ENCODE measurements around the gene FAM118A. TPM values are rescaled to one million over a fixed set of nuclear protein-coding genes. Genes with fewer than 3 reads are reported as not detected.
"Not testable (repeated sequence)": the region's sequence is repeated elsewhere in the genome, so short reads cannot be mapped to it uniquely, and the experiment has no call there.

The FAM118A gene
- total RNA-seq, 2 experiments from 2014 or later, result 73.9 to 74.7 TPM

DNA sequence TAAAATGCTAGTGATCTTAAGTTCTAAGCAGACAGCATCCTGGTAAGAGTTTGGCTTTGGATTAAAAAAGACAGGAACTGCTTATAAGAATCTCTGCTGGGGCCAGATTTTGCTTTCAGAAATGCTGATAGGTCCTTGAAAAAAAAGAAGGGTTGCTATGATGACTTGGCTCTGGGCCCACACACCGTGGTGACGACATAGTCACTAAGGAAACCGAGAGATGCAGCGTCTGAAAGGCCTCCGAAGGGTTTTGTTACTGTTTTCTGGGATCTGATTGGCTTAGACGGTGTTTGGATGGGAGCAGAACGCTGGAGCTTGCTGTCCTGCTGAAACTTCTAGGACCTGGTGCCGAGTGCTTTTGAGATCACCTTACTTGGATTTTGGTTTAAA lies 8.4 kb downstream of the FAM118A start:
- H3K27me3 Mint-ChIP-seq, result no peaks in the 10 kb centered on the region
- peaks cover 18% of the 10 kb centered on the region for H3K36me3 Mint-ChIP-seq (ENCODE audit: low read depth)
- peaks cover 74% of the 10 kb centered on the region for H3K4me1 Mint-ChIP-seq
- ChIA-PET CTCF (interaction anchor here (0.9 to 1.5 kb wide), 3 partner anchors 10 to 115 kb away, joined by 3 to 4 read pairs (median 3); no protein-coding TSS in a partner anchor), POLR2A (interaction anchor here (0.9 to 3.8 kb wide), 9 partner anchors 9 to 155 kb away, joined by 3 to 42 read pairs (median 4); partner anchors contain the start of genes FAM118A, NUP50, RIBC2 and SMC1B)
- H3K4me3 Mint-ChIP-seq, result peak overlapping the region; percentile 79
- peak; percentile 89 for DNase-seq
- no peaks in the 10 kb centered on the region for H3K9me3 Mint-ChIP-seq
- H3K27ac Mint-ChIP-seq, result peak overlapping the region; percentile 97

DNA sequence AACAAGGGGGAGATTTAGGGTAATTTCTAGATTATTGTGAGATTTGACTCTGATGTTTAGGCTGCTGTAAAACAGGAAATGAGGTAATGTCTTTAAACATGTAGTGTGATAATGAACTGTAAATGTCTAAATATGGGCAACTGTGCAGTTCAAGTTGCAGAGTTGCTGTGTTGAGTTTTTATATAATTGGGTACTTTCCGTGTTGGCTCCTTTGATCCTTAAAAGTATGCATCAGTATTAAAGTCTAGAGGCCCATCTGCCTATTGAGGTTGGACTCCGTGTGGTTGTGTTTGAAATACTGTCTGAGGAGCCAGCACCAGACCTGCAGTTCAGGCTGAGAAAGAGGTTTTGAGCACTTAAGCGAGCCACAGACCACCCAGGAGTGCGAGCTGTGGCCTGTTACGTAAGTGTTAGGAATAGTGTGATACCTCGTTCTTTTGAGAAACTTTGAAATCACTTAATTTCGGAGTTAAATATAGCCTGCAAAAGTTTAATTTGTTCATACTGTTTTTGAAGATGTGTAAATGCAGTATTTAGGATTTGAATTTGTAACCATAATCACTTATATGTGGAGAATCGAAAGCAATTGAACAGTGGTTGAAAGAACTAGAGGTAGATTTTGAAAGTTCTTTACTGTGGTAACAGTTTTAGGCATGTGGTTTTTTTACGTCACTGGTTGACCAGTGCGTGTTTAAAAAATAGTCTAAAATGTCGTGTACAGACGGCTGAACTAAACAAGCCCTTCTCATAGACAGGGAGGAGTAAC lies 9.0 kb downstream of the FAM118A start:
- Mint-ChIP-seq H3K27me3 (no peaks in the 10 kb centered on the region), H3K4me3 (peak overlapping the region; percentile 79), H3K36me3 (ENCODE audit: low read depth) (peaks cover 23% of the 10 kb centered on the region), H3K27ac (peak overlapping the region; percentile 97), H3K4me1 (peaks cover 77% of the 10 kb centered on the region), H3K9me3 (no peaks in the 10 kb centered on the region)
- ChIA-PET POLR2A (interaction anchor here (0.9 to 3.8 kb wide), 8 partner anchors 9 to 153 kb away, joined by 3 to 42 read pairs (median 4); partner anchors contain the start of genes FAM118A, RIBC2 and SMC1B), CTCF (interaction anchor here (1.0 to 1.5 kb wide), 2 partner anchors 47 to 114 kb away, joined by 3 read pairs; no protein-coding TSS in a partner anchor)
- peak; percentile 58 for DNase-seq

DNA sequence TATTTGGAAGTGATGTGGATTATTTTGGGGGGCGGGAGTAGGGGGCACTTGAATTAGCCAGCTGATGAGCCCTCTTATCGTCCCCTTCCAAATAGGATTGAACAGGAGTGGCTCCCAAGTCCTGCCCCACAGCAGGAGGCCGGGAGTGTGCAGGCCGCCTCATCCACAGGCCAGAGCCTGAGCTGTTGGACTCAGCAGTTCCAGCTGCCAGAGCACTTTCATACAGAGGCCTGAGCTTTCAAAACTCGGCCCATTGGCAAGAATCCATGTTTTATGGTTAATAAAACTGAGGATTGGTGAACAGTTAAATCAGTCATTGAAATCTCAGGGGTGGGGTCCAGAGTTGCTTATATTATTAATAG lies 9.6 kb downstream of the FAM118A start:
- no peaks in the 10 kb centered on the region for H3K27me3 Mint-ChIP-seq
- H3K4me1 Mint-ChIP-seq, result peaks cover 76% of the 10 kb centered on the region
- no peaks in the 10 kb centered on the region for H3K9me3 Mint-ChIP-seq
- H3K36me3 Mint-ChIP-seq (ENCODE audit: low read depth), result peaks cover 29% of the 10 kb centered on the region
- POLR2A ChIA-PET, result interaction anchor here (1.2 to 3.8 kb wide), 5 partner anchors 10 to 94 kb away, joined by 3 to 42 read pairs (median 6); partner anchors contain the start of genes FAM118A, RIBC2 and SMC1B
- peak; percentile 30 for DNase-seq
- H3K27ac Mint-ChIP-seq, result peak overlapping the region; percentile 97
- CTCF ChIA-PET, result interaction anchor here (1.0 kb wide), 1 partner anchor 48 kb away, joined by 3 read pairs; no protein-coding TSS in a partner anchor
- H3K4me3 Mint-ChIP-seq, result peak overlapping the region; percentile 79

DNA sequence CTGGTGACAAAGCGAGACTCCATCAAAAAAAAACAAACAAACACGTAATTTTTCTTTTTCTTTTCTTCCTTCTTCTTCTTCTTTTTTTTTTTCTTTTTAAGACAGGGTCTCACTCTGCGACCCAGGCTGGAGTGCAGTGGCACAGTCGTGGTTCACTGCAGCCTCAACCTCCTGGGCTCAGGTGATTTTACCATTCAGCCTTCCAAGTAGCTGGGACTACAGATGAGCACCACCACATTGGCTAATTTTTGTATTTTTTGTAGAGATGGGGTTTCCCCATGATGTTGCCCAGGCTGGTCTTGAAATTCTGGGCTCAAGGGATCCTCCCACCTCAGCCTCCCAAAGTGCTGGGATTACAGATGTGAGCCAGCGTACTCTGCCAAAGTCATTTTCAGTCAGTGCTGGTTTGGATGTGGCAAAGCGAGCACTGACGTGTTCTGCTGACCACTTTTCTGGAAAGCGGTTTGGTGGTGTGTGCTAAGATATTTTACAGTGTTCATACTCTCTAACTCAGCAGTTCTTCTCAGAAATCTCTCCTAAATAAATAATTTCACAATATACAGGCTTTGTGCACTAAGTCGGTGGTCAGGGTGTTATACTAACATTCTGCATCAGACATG lies 10.7 kb downstream of the FAM118A start:
- Mint-ChIP-seq H3K36me3 (ENCODE audit: low read depth) (peaks cover 38% of the 10 kb centered on the region), H3K4me1 (peaks cover 66% of the 10 kb centered on the region), H3K9me3 (no peaks in the 10 kb centered on the region), H3K27me3 (no peaks in the 10 kb centered on the region), H3K27ac (peak overlapping the region; percentile 97), H3K4me3 (peak overlapping the region; percentile 79)
- POLR2A ChIA-PET, result interaction anchor here (3.8 kb wide), 1 partner anchor 11 kb away, joined by 42 read pairs; the partner anchor contains the start of gene FAM118A
- CTCF ChIA-PET, result no interaction called here
- no peak for DNase-seq

DNA sequence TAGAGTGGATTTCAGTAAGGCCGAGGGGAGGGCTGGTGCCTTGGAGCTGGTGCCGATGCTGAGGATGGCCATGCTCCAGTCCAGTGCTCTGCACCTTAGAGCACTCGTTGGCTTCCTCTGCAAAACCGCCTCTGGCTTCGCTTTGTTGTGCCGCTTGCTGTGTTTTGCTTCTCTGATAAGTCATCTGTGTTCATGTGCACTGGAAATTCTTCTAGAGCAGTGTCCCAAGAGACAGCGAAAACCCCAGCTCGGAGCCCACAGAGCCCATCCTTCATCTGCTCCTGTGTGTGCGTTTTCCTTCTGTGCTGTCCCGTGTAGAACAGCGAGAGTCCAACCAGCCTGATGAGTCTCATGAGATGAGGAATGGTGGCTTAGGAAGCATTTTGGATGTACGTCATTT lies 12.1 kb downstream of the FAM118A start:
- Mint-ChIP-seq H3K27me3 (no peaks in the 10 kb centered on the region), H3K27ac (no peak overlapping the region), H3K4me1 (peaks cover 52% of the 10 kb centered on the region), H3K4me3 (no peak overlapping the region), H3K36me3 (ENCODE audit: low read depth) (peaks cover 41% of the 10 kb centered on the region), H3K9me3 (no peaks in the 10 kb centered on the region)
- CTCF ChIA-PET, result no interaction called here
- POLR2A ChIA-PET, result no interaction called here
- no peak for DNase-seq

DNA sequence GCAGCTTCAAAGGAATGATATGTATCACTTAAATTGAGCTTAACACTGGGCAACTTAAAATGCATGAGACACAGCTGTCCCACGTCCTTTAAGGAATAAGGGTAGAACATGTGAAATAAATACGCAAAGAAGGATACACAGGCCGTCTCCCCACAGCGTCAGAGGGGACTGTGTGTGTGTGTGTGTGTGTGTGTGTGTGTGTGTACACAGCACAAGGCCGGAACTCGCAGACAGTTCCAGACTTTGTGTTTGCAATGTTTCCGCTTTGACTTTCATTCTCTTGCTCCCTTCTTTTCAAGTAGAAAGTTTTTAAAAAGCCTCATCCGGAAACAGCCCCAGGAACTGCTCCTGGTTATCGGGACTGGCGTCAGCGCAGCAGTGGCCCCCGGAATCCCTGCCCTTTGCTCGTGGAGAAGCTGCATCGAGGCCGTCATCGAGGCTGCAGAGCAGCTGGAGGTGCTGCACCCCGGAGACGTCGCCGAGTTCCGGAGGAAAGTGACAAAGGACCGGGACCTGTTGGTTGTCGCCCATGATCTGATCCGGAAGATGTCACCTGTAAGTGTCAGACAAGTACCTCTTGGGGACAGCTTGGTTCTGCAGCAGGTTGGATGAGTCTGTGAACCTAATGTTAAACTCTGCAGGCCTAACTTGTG lies 13.3 kb downstream of the FAM118A start:
- Mint-ChIP-seq H3K36me3 (ENCODE audit: low read depth) (peaks cover 49% of the 10 kb centered on the region), H3K27me3 (no peaks in the 10 kb centered on the region), H3K27ac (peak overlapping the region; percentile 66), H3K9me3 (no peaks in the 10 kb centered on the region), H3K4me3 (no peak overlapping the region), H3K4me1 (peaks cover 41% of the 10 kb centered on the region)
- ChIA-PET CTCF (no interaction called here), POLR2A (interaction anchor here (1.2 kb wide), 1 partner anchor 91 kb away, joined by 3 read pairs; no protein-coding TSS in a partner anchor)
- DNase-seq, result no peak

DNA sequence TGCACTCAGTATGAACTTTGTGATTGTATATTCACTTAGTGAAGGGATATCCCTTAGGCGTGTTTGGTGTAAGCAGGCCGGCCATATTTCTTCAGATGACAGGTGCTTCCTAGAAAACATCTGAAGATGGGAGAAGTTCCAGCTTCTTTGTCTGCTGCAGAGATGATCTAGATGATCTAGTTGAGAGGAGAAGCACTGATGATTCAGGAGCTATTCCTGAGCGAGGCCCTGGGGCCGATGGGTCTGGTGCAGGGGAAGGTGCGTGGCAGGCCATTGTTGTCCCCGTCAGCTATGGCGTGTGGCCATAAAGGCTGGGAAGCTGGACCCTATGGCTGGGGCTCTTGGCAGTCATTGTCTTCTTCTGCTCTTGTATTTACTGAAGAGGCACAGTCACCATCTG lies 14.0 kb downstream of the FAM118A start:
- ChIA-PET POLR2A (interaction anchor here (1.0 to 1.2 kb wide), 2 partner anchors 10 to 91 kb away, joined by 3 read pairs; no protein-coding TSS in a partner anchor), CTCF (no interaction called here)
- no peak for DNase-seq
- Mint-ChIP-seq H3K36me3 (ENCODE audit: low read depth) (peaks cover 49% of the 10 kb centered on the region), H3K27ac (peak overlapping the region; percentile 66), H3K4me3 (no peak overlapping the region), H3K4me1 (peaks cover 35% of the 10 kb centered on the region), H3K27me3 (no peaks in the 10 kb centered on the region), H3K9me3 (no peaks in the 10 kb centered on the region)

DNA sequence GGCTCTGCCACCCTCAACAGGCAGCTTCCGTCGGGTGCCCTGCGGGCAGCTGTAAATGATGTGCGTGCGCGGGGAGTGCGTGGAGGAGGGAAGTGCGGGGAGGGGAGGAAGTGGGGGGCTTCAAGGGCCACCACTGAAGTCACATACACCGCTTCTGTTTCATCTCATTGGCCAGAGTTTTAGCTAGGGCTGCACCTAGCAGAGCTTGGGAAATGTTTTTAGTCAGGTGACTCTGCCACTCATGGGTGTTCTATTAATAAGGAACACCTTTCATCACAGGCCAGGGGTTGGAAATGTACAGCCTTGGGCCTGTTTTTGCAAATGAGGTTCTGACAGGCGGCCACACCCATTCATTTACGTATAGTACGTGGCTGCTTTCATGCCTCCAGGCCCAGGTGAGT lies 14.6 kb downstream of the FAM118A start:
- peaks cover 29% of the 10 kb centered on the region for H3K4me1 Mint-ChIP-seq
- ChIA-PET CTCF (no interaction called here), POLR2A (interaction anchor here (1.0 kb wide), 1 partner anchor 10 kb away, joined by 3 read pairs; no protein-coding TSS in a partner anchor)
- H3K27me3 Mint-ChIP-seq, result no peaks in the 10 kb centered on the region
- H3K27ac Mint-ChIP-seq, result no peak overlapping the region
- H3K4me3 Mint-ChIP-seq, result no peak overlapping the region
- DNase-seq, result no peak
- no peaks in the 10 kb centered on the region for H3K9me3 Mint-ChIP-seq
- H3K36me3 Mint-ChIP-seq (ENCODE audit: low read depth), result peaks cover 50% of the 10 kb centered on the region

DNA sequence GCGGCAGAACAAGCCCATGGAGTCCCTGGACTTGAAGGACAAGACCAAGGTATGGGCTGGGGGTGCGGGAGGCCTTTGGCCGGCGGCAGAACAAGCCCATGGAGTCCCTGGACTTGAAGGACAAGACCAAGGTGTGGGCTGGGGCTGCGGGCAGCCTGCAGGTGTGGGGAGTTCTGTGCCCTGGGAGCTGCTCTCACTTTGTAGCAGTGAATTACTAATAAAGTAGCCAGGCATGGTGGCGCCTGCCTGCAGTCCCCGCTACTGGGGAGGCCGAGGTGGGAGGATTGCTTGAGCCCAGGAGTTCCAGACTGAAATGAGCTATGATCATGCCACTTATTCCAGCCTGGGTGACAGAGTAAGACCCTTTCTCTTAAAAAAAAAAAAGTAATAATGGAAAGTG lies 18.5 kb downstream of the FAM118A start:
- DNase-seq, CTCF ChIA-PET, H3K4me1 Mint-ChIP-seq, H3K27ac Mint-ChIP-seq, H3K27me3 Mint-ChIP-seq, POLR2A ChIA-PET, H3K9me3 Mint-ChIP-seq, H3K4me3 Mint-ChIP-seq: not testable (repeated sequence)
- H3K36me3 Mint-ChIP-seq (ENCODE audit: low read depth), result peaks cover 60% of the 10 kb centered on the region

DNA sequence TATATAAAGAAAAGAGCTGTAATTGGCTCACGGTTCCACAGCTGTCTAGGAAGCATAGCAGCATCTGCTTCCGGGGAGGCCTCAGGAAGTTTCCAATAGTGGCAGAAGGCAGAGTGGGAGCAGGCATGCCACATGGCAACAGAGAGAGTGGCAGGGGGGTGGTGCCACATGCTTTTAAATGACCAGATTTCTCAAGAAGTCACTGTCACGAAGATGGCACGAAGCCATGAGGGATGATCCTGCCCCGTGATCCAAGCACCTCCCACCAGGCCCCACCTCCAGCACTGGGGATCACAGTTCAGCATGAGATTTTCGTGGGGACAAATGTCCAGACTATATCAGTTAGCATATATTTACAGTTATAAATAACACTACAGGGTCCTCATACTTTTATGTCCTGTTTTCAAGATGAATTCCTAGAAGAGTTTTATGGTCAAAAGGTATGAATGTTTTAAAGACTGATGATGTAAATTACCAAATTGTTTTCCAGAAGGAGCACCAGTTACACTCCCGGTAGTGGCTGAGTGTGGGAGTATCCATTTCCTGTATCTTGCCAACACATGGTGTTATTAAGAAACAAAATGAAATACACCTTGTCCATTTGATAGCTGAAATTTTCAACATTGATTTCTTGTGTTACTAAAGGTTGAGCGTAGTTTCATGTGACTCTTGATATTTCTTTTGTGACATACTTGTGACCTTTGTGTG lies 19.2 kb downstream of the FAM118A start:
- Mint-ChIP-seq H3K27ac (peak overlapping the region; percentile 40), H3K36me3 (ENCODE audit: low read depth) (peaks cover 55% of the 10 kb centered on the region), H3K4me3 (no peak overlapping the region), H3K4me1 (peaks cover 2% of the 10 kb centered on the region), H3K27me3 (no peaks in the 10 kb centered on the region), H3K9me3 (no peaks in the 10 kb centered on the region)
- POLR2A ChIA-PET, result interaction anchor here (0.6 kb wide), 1 partner anchor 1290 kb away, joined by 3 read pairs; no protein-coding TSS in a partner anchor
- CTCF ChIA-PET, result no interaction called here
- no peak for DNase-seq

DNA sequence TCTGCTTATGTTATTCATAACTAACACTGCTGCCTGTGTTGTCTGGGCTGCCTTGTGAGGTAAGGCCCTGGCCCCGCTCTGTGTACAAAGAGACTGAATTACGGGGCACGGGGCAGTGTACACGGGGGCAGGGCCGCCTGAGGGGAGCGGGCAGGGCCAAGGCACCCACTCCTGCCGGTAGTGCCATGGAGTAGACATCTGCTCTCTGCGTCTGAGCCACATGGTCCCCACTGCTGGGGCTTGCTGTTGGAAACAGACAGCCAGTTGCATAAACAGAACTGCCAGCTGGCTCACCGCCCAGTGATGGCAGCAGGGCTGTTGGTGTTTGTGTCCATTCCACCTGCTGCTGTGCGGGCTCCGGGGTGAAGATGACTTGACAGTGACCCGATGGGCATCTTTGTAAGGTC lies 19.8 kb downstream of the FAM118A start:
- no peak for DNase-seq
- Mint-ChIP-seq H3K27ac (no peak overlapping the region), H3K4me3 (no peak overlapping the region), H3K36me3 (ENCODE audit: low read depth) (peaks cover 55% of the 10 kb centered on the region), H3K27me3 (no peaks in the 10 kb centered on the region), H3K9me3 (no peaks in the 10 kb centered on the region), H3K4me1 (peaks cover 7% of the 10 kb centered on the region)
- POLR2A ChIA-PET, result no interaction called here
- CTCF ChIA-PET, result no interaction called here

DNA sequence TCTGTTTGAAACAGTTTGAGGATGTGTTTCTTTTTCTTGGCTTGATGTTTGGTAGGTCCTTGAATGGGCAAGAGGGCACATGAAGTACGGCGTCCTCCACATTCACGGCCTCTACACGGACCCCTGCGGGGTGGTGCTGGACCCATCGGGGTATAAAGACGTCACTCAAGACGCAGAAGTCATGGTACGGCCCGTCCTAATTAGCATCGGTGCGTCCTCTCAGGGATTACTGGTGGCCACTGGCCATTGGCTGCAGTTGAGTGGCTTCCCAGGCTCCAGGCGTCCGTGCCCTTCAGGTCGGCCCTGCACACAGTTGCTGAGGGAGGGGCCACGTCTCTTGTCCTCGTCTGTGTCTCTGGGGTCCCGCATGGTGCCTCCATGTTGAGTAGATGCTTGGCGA lies 20.8 kb downstream of the FAM118A start:
- Mint-ChIP-seq H3K4me1 (peaks cover 10% of the 10 kb centered on the region), H3K9me3 (no peaks in the 10 kb centered on the region), H3K36me3 (ENCODE audit: low read depth) (peaks cover 53% of the 10 kb centered on the region), H3K27me3 (no peaks in the 10 kb centered on the region), H3K27ac (no peak overlapping the region), H3K4me3 (no peak overlapping the region)
- ChIA-PET POLR2A (no interaction called here), CTCF (no interaction called here)
- DNase-seq, result no peak
